LNCAP (cell line): ENCODE data around the gene TNPO2.

ENCODE experiments used
- TF ChIP-seq, protein P1 (sequence below): fragments of 450-650 bp; IDR thresholded peaks from 2 replicates; pipeline ENCODE4 v1.5.1; 2017; ENCODE audit warnings: mild to moderate bottlenecking

TNPO2 gene

GRCh38 chr19:12723641-12724426 is at the start of gene TNPO2:
Gene TNPO2, minus strand, starts transcription at chr19:12723932. Its CDS starts 2,955 bp downstream, at chr19:12720977.
- TF ChIP-seq, protein P1, sequence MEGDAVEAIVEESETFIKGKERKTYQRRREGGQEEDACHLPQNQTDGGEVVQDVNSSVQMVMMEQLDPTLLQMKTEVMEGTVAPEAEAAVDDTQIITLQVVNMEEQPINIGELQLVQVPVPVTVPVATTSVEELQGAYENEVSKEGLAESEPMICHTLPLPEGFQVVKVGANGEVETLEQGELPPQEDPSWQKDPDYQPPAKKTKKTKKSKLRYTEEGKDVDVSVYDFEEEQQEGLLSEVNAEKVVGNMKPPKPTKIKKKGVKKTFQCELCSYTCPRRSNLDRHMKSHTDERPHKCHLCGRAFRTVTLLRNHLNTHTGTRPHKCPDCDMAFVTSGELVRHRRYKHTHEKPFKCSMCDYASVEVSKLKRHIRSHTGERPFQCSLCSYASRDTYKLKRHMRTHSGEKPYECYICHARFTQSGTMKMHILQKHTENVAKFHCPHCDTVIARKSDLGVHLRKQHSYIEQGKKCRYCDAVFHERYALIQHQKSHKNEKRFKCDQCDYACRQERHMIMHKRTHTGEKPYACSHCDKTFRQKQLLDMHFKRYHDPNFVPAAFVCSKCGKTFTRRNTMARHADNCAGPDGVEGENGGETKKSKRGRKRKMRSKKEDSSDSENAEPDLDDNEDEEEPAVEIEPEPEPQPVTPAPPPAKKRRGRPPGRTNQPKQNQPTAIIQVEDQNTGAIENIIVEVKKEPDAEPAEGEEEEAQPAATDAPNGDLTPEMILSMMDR, result no peak

DNA sequence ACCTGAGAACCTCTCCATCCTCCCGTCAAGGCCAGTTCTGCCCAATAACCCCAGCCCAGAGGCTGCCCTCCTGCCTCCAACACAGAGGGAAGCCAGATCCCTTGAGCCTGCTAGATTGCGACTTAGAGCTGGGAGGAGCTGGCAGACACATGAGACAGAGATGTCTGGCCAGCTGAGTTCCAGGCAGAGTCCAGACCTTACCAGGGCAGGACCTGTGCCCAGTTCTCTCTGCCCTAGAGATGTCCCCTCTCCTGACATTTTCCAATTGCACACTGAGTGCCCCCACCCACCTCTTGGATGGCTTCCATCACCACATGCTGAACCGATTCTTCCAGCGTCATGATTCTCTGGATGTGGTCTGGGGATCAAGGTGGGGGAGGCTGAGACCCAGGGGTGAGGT is 48.6 kb upstream of the TNPO2 start:
- TF ChIP-seq, protein P1, result no peak

DNA sequence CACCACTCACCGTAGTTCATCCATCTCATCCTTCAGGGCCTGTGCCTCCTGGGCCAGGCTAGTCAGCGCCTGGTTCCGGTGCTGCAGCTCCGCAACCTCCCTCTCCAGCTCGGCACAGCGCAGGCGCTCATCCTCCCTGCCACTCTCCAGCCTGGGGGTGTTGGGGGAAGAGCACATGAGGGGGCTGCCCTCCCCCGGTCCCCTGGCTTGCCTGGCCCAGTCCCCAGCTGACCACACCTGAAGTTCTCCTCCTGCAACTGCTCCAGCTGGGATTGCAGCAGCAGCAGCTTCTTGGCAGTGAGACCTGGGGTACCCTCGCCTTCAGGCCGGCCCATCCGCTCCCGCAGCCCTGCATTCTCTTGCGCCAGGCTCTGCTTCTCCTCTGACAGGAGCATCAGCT is 47.2 kb upstream of the TNPO2 start:
- TF ChIP-seq, protein P1, result no peak

GRCh38 chr19:12769689-12770088 is 46.0 kb upstream of the TNPO2 start:
- TF ChIP-seq, protein P1, result no peak

DNA sequence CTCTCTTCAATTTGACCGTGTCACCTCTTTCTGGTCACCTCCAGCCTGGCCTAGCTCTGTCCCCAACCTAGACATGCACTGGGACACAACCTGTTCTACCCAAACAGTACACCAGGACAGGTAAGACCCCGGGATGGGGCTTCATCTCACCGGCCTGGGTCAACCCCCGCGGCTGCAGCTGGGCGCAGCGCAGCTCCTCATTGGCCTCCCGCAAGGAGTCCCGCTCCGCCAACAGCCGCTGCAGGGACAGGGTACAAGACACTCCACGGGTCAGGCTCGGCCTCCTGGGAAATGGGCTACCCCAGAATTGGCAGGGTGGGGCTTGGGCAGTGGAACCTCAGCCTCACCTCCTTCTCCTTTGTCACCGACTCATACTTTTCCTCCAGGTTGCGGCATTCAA is 43.9 kb upstream of the TNPO2 start:
- TF ChIP-seq, protein P1, result no peak

- TF ChIP-seq, protein P1, result no peak
These were observed 43.4 kb upstream of the TNPO2 start for GRCh38 chr19:12767150-12767549.

- TF ChIP-seq, protein P1, result peak; percentile 76
These were observed 42.4 kb upstream of the TNPO2 start for GRCh38 chr19:12766051-12766521.
